HCT116 (cell line): Measurements from ENCODE around the gene TTF2. TPM values are rescaled to one million over a fixed set of nuclear protein-coding genes. Genes with fewer than 3 reads are reported as not detected.

Experiments
- ATAC-seq: fragments of 200-7000 bp; cut with Tn5 transposase; 2 replicates; pipeline ENCODE4 v1.9.1; 2020; ENCODE audit warnings: mild to moderate bottlenecking, moderate library complexity
- BruUV-seq: library from RNA; stranded (reverse); fragments of 400-500 nt; replicated peaks from 2 replicates; lab custom pipeline; 2021; lab: Mats Ljungman, UMichigan
- CTCF ChIA-PET: fragments of 300-600 bp; sonication (Branson Sonifier 250); formaldehyde crosslinking; loops from one replicate; lab custom pipeline; 2021; ENCODE audit warnings: antibody characterized with exemption; lab: Charles Lee
- POLR2A ChIA-PET: fragments of 300-600, 350-600 bp; sonication (Branson Sonifier 250); formaldehyde crosslinking; loops from one replicate; lab custom pipeline; 2021; ENCODE audit warnings: antibody characterized with exemption; lab: Charles Lee
- RAD21 ChIA-PET, 2 experiments: fragments of 300-600 bp; sonication (Branson Sonifier 250); formaldehyde crosslinking; loops; one replicate each; lab custom pipeline; 2023; ENCODE audit warnings: low total read pairs in 2 of 2; ENCODE audit not compliant: uncharacterized antibody in 2 of 2, unreplicated experiment in 2 of 2, low non-redundant PET in 1 of 2; lab: Charles Lee
- DNase-seq: peaks from one replicate; pipeline ENCODE4 v3.0.0-alpha.2; 2010; ENCODE audit warnings: low read depth, low spot score
- H2AFZ ChIP-seq: fragments of 200-600 bp; shearing (Covaris generic), sonication (generic); 2 replicates; pipeline ENCODE4 v1.6.1; 2017; ENCODE audit warnings: low read depth, mixed run types, mixed read lengths, antibody characterized with exemption, low read length; ENCODE audit not compliant: poor library complexity, severe bottlenecking
- H3K27ac ChIP-seq: 2 replicates; pipeline ENCODE4 v1.5.1; 2012; ENCODE audit warnings: low read depth, low read length
- H3K27me3 ChIP-seq: fragments of 200-600 bp; sonication (generic); 2 replicates; pipeline ENCODE4 v1.6.1; 2016; ENCODE audit warnings: mixed run types, low read length, mixed read lengths; ENCODE audit not compliant: insufficient read depth
- H3K36me3 ChIP-seq, 2 experiments: fragments of 200-500 bp in 1 of 2; fragments of 200-600 bp in 1 of 2; sonication (Bioruptor generic) in 1 of 2; sonication (generic) in 1 of 2; 2 replicates each; pipeline versions ENCODE4 v1.5.1 to v1.6.1; 2014 to 2016; ENCODE audit warnings: low read length in 2 of 2, inconsistent platforms in 1 of 2, mixed read lengths in 1 of 2, mixed run types in 1 of 2; ENCODE audit not compliant: insufficient read depth in 2 of 2, control insufficient read depth in 1 of 2
- H3K4me1 ChIP-seq, 2 experiments: fragments of 200-600 bp in 1 of 2; sonication (generic) in 1 of 2; 2 replicates each; pipeline versions ENCODE4 v1.5.1 to v1.6.1; 2012 to 2017; ENCODE audit warnings: low read length in 2 of 2, inconsistent platforms in 1 of 2, mild to moderate bottlenecking in 1 of 2, mixed read lengths in 1 of 2, mixed run types in 1 of 2, moderate library complexity in 1 of 2; ENCODE audit not compliant: insufficient read depth in 2 of 2, control insufficient read depth in 1 of 2
- H3K4me2 ChIP-seq: fragments of 200-600 bp; sonication (generic); 2 replicates; pipeline ENCODE4 v1.6.1; 2017; ENCODE audit warnings: mixed run types, low read length, mixed read lengths
- H3K4me3 ChIP-seq, 2 experiments: fragments of 200-600 bp in 1 of 2; sonication (generic) in 1 of 2; replicated peaks in 1 of 2; 2 replicates each; pipeline ENCODE4 v1.5.1; 2011 to 2016; ENCODE audit warnings: low read length in 2 of 2, control low read depth in 1 of 2, low read depth in 1 of 2, mild to moderate bottlenecking in 1 of 2, mixed read lengths in 1 of 2, mixed run types in 1 of 2
- H3K79me2 ChIP-seq: fragments of 200-600 bp; sonication (generic); 2 replicates; pipeline ENCODE4 v1.6.1; 2017; ENCODE audit warnings: mild to moderate bottlenecking, mixed run types, low read length, moderate library complexity, mixed read lengths; ENCODE audit not compliant: insufficient read depth
- H3K9ac ChIP-seq: fragments of 200-600 bp; sonication (generic); 2 replicates; pipeline ENCODE4 v1.6.1; 2016; ENCODE audit warnings: low read length, mixed read lengths
- H3K9me2 ChIP-seq: fragments of 200-600 bp; sonication (generic), shearing (Covaris generic); 2 replicates; pipeline ENCODE4 v1.6.1; 2017; ENCODE audit warnings: mixed run types, mild to moderate bottlenecking, moderate library complexity; ENCODE audit not compliant: insufficient read depth
- H3K9me3 ChIP-seq, 2 experiments: fragments of 200-500 bp in 1 of 2; fragments of 200-600 bp in 1 of 2; sonication (Bioruptor generic) in 1 of 2; sonication (generic) in 1 of 2; 2 replicates each; pipeline ENCODE4 v1.6.1; 2014 to 2017; ENCODE audit warnings: low read length in 2 of 2, mixed read lengths in 2 of 2, inconsistent platforms in 1 of 2, low read depth in 1 of 2, mild to moderate bottlenecking in 1 of 2, mixed run types in 1 of 2, moderate library complexity in 1 of 2; ENCODE audit not compliant: control insufficient read depth in 1 of 2, insufficient read depth in 1 of 2
- H4K20me1 ChIP-seq: fragments of 200-600 bp; sonication (generic), shearing (Covaris generic); 2 replicates; pipeline ENCODE4 v1.6.1; 2017; ENCODE audit warnings: mixed run types, mild to moderate bottlenecking, moderate library complexity; ENCODE audit not compliant: insufficient read depth
- CBX3 ChIP-seq: IDR thresholded peaks from 2 replicates; pipeline ENCODE4 v1.6.1; 2012; ENCODE audit warnings: low read depth
- ELF1 ChIP-seq: IDR thresholded peaks from 2 replicates; pipeline ENCODE4 v1.6.1; 2012; ENCODE audit warnings: low read depth, borderline replicate concordance
- EZH2phosphoT487 ChIP-seq: fragments of 200-600 bp; IDR thresholded peaks from 2 replicates; pipeline ENCODE4 v1.6.1; 2018; ENCODE audit warnings: antibody characterized with exemption, borderline replicate concordance
- JUND ChIP-seq: IDR thresholded peaks from 2 replicates; pipeline ENCODE4 v1.6.1; 2012
- POLR2A ChIP-seq: IDR thresholded peaks from 2 replicates; pipeline ENCODE4 v1.7.0; 2011; ENCODE audit warnings: borderline replicate concordance; ENCODE audit not compliant: insufficient read depth, insufficient read length; ENCODE audit errors: extremely low read depth
- SIN3A ChIP-seq: IDR thresholded peaks from 2 replicates; pipeline ENCODE4 v1.6.1; 2012; ENCODE audit warnings: low read depth
- ZFX ChIP-seq: fragments of 450-650 bp; IDR thresholded peaks from 2 replicates; pipeline ENCODE4 v1.6.1; 2017
- intact Hi-C: fragments of 100-400 bp; cut with micrococcal nuclease; formaldehyde crosslinking; loops from 2 replicates; pipeline ENCODE4 v1.10.0; 2022
- total RNA-seq: library from RNA; stranded (reverse); gene quantifications from one replicate; pipeline ENCODE4 v1.2.1, GENCODE V29; 2021; ENCODE audit not compliant: unreplicated experiment
- TF ChIP-seq, protein P1 (sequence below): IDR thresholded peaks from 2 replicates; pipeline ENCODE4 v1.6.1; 2011; ENCODE audit warnings: mild to moderate bottlenecking, low read length, moderate library complexity; ENCODE audit not compliant: insufficient replicate concordance; ENCODE audit errors: extremely low read depth
- TF ChIP-seq, protein P2 (sequence below), 3 experiments: fragments of 200-600 bp in 1 of 3; sonication (generic) in 1 of 3; IDR thresholded peaks in 2 of 3; conservative IDR thresholded peaks in 1 of 3; 2 replicates each; pipeline ENCODE4 v1.5.1; 2012 to 2017; ENCODE audit warnings: low read depth in 2 of 3, low read length in 2 of 3, antibody characterized with exemption in 1 of 3, borderline replicate concordance in 1 of 3, control low read depth in 1 of 3, mild to moderate bottlenecking in 1 of 3, mixed read lengths in 1 of 3, mixed run types in 1 of 3, moderate library complexity in 1 of 3; ENCODE audit not compliant: insufficient read depth in 1 of 3

The TTF2 gene
- total RNA-seq, 1 experiment from 2014 or later = 60.3 TPM

DNA sequence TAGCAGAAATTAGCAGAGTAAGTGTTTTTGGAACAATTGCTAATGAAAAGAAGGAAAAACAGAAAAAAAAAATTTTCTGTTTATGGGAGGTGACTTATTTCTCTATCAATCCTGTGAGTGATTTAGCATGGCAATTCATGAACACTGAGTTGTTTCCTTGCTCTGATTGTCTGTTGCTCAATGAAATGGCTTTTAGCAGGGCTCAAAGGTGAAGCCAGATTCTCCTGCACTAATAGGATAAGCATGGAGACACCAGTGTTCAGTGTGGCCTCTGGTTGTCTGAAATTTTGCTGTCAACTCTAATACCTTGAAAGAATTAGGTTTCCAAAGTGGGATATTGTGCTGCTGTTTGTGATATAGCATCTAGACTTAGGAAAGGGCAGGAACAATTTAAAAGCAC lies 45.6 kb downstream of the TTF2 start:
- ATAC-seq = no peak
- no TSS peak for BruUV-seq
- Histone ChIP-seq H3K9me2 (no peaks in the 10 kb centered on the region), H3K79me2 (no peaks in the 10 kb centered on the region), H3K36me3 (peaks cover 8 to 24% of the 10 kb centered on the region in 2 experiments; a peak in 2 of 4 replicates), H3K4me3 (no peak overlapping the region), H3K4me1 (peaks cover 0 to 15% of the 10 kb centered on the region in 2 experiments; a peak in 1 of 4 replicates), H2AFZ (no peak overlapping the region), H3K9me3 (no peaks in the 10 kb centered on the region), H3K4me2 (no peak overlapping the region), H3K9ac (no peak overlapping the region), H3K27ac (no peak overlapping the region), H3K27me3 (no peaks in the 10 kb centered on the region)
- ChIA-PET CTCF (no interaction called here), POLR2A (no interaction called here), RAD21 (no interaction called here)
- DNase-seq = no peak
- intact Hi-C loops = no loop called here
- TF ChIP-seq ELF1 (no peak), EZH2phosphoT487 (no peak), SIN3A (no peak), ZFX (no peak), CBX3 (no peak), JUND (no peak), POLR2A (no peak)
- TF ChIP-seq, protein P1, sequence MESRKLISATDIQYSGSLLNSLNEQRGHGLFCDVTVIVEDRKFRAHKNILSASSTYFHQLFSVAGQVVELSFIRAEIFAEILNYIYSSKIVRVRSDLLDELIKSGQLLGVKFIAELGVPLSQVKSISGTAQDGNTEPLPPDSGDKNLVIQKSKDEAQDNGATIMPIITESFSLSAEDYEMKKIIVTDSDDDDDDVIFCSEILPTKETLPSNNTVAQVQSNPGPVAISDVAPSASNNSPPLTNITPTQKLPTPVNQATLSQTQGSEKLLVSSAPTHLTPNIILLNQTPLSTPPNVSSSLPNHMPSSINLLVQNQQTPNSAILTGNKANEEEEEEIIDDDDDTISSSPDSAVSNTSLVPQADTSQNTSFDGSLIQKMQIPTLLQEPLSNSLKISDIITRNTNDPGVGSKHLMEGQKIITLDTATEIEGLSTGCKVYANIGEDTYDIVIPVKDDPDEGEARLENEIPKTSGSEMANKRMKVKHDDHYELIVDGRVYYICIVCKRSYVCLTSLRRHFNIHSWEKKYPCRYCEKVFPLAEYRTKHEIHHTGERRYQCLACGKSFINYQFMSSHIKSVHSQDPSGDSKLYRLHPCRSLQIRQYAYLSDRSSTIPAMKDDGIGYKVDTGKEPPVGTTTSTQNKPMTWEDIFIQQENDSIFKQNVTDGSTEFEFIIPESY = no peak
- TF ChIP-seq, protein P2, sequence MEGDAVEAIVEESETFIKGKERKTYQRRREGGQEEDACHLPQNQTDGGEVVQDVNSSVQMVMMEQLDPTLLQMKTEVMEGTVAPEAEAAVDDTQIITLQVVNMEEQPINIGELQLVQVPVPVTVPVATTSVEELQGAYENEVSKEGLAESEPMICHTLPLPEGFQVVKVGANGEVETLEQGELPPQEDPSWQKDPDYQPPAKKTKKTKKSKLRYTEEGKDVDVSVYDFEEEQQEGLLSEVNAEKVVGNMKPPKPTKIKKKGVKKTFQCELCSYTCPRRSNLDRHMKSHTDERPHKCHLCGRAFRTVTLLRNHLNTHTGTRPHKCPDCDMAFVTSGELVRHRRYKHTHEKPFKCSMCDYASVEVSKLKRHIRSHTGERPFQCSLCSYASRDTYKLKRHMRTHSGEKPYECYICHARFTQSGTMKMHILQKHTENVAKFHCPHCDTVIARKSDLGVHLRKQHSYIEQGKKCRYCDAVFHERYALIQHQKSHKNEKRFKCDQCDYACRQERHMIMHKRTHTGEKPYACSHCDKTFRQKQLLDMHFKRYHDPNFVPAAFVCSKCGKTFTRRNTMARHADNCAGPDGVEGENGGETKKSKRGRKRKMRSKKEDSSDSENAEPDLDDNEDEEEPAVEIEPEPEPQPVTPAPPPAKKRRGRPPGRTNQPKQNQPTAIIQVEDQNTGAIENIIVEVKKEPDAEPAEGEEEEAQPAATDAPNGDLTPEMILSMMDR (IDR thresholded peaks at IDR 0.05 in 2 of 3, conservative IDR thresholded peaks at IDR 0.05 in 1 of 3; ENCODE audit: borderline replicate concordance in 1 of 3, insufficient read depth in 1 of 3, low read depth in 2 of 3, low read length in 2 of 3) = no peak
- TF ChIP-seq, all 23 proteins: peak for 0
- no peaks in the 10 kb centered on the region for H4K20me1 ChIP-seq
